ENCODE measurements around the gene CSTPP1.

The CSTPP1 gene

DNA sequence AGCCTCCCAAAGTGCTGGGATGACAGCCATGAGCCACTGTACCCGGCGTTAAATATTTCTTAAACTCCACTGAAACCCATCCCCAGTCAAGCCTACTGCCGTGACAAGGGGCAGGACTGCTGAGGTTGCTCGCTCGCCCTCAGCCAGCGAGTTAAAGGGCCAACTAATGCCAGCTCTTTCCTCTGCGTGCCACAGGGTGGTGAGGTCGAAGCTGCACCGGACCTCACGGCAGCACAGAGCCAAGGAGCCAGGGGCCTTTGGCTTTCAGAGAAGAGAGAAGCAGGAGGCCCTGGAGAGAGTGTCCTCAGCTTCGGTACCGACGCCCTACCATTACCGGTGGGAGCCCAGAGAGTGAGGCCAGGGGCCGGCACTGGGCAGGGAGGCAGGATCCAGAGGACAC is 227.3 kb downstream of the CSTPP1 start:
- Histone ChIP-seq H3K27me3 (ENCODE audit: low read depth, low read length) (no peaks in the 10 kb centered on the region), H3K4me1 (ENCODE audit: control insufficient read depth in 1 of 2, insufficient read depth in 2 of 2, low read length in 2 of 2) (peaks cover 0 to 23% of the 10 kb centered on the region in 2 donors), H3K4me3 (ENCODE audit: low read depth in 1 of 2, low read length in 2 of 2) (no peak overlapping the region), H3K9me3 (ENCODE audit: control insufficient read depth in 1 of 2, low read length in 2 of 2) (no peaks in the 10 kb centered on the region), H3K27ac (ENCODE audit: low read length) (no peak overlapping the region), H3K36me3 (ENCODE audit: control insufficient read depth in 1 of 2, insufficient read depth in 2 of 2, low read length in 2 of 2) (peaks cover 43 to 53% of the 10 kb centered on the region in 2 donors)

DNA sequence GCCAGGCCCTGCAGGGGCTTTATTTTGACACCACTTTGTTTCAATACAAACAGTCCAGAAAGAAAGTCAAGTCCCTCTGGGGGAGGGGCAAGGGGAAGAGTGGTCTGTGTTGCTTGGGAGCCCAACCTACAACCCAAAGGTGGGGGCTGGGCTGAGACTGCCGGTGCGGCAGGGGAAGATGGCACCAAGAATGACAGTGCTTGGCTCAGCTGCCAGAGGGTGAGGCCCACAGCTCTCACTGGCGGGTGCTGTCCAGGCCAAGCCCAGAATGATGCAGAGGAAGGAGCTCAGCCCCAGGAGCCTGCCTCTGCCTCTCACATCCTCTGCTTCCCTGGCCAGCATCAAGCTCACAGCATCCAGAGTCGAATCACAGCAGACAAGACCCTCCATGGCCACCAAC is 227.8 kb downstream of the CSTPP1 start:
- Histone ChIP-seq H3K4me3 (ENCODE audit: low read depth in 1 of 2, low read length in 2 of 2) (no peak overlapping the region), H3K36me3 (ENCODE audit: control insufficient read depth in 1 of 2, insufficient read depth in 2 of 2, low read length in 2 of 2) (peaks cover 43 to 53% of the 10 kb centered on the region in 2 donors), H3K27me3 (ENCODE audit: low read depth, low read length) (no peaks in the 10 kb centered on the region), H3K27ac (ENCODE audit: low read length) (no peak overlapping the region), H3K4me1 (ENCODE audit: control insufficient read depth in 1 of 2, insufficient read depth in 2 of 2, low read length in 2 of 2) (peaks cover 0 to 23% of the 10 kb centered on the region in 2 donors), H3K9me3 (ENCODE audit: control insufficient read depth in 1 of 2, low read length in 2 of 2) (no peaks in the 10 kb centered on the region)

DNA sequence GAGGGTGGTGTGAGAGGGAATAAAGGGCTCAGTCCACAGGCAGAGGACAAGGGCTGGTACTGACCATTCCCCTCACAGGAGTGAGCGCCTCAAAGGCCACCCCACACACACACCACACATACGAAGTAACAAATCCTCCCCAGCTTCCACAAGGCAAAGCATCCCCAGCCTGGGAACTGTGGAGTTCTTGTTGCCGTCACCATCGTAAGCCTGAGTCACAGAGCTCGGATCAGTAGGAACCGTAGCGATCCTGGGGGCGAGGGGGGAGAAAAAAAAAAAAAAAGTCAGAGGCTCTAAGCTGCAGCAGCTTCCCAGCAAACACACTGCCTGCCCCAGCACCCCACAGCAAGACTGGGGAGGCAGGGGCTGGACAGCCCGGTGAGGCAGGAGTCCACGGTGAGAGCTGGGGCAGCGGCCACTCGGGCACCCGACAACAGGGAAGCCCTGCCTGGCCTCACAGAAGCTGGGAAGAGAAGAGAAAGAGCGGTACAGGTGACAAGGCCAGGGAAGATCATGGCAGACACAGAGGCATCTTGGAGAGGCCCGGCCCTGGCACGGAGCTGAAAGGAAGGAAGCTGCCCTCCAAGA is 228.8 kb downstream of the CSTPP1 start:
- no peaks in the 10 kb centered on the region for H3K27me3 ChIP-seq (ENCODE audit: low read depth, low read length)
- peaks cover 43 to 56% of the 10 kb centered on the region in 2 donors for H3K36me3 ChIP-seq (ENCODE audit: control insufficient read depth in 1 of 2, insufficient read depth in 2 of 2, low read length in 2 of 2)
- no peaks in the 10 kb centered on the region for H3K9me3 ChIP-seq (ENCODE audit: control insufficient read depth in 1 of 2, low read length in 2 of 2)
- peaks cover 0 to 23% of the 10 kb centered on the region in 2 donors for H3K4me1 ChIP-seq (ENCODE audit: control insufficient read depth in 1 of 2, insufficient read depth in 2 of 2, low read length in 2 of 2)
- no peak overlapping the region for H3K4me3 ChIP-seq (ENCODE audit: low read depth in 1 of 2, low read length in 2 of 2)
- H3K27ac ChIP-seq (ENCODE audit: low read length): no peak overlapping the region

GRCh38 chr11:47166368-47166767 is 229.8 kb downstream of the CSTPP1 start:
- peaks cover 50 to 65% of the 10 kb centered on the region in 2 donors for H3K36me3 ChIP-seq (ENCODE audit: control insufficient read depth in 1 of 2, insufficient read depth in 2 of 2, low read length in 2 of 2)
- H3K27ac ChIP-seq (ENCODE audit: low read length): no peak overlapping the region
- H3K27me3 ChIP-seq (ENCODE audit: low read depth, low read length): no peaks in the 10 kb centered on the region
- H3K9me3 ChIP-seq (ENCODE audit: control insufficient read depth in 1 of 2, low read length in 2 of 2): no peaks in the 10 kb centered on the region
- peaks cover 0 to 21% of the 10 kb centered on the region in 2 donors for H3K4me1 ChIP-seq (ENCODE audit: control insufficient read depth in 1 of 2, insufficient read depth in 2 of 2, low read length in 2 of 2)
- no peak overlapping the region for H3K4me3 ChIP-seq (ENCODE audit: low read depth in 1 of 2, low read length in 2 of 2)

- no peak overlapping the region for H3K27ac ChIP-seq (ENCODE audit: low read length)
- H3K4me3 ChIP-seq (ENCODE audit: low read depth in 1 of 2, low read length in 2 of 2): no peak overlapping the region
- peaks cover 11 to 40% of the 10 kb centered on the region in 2 donors for H3K4me1 ChIP-seq (ENCODE audit: control insufficient read depth in 1 of 2, insufficient read depth in 2 of 2, low read length in 2 of 2)
- no peaks in the 10 kb centered on the region for H3K9me3 ChIP-seq (ENCODE audit: control insufficient read depth in 1 of 2, low read length in 2 of 2)
- H3K36me3 ChIP-seq (ENCODE audit: control insufficient read depth in 1 of 2, insufficient read depth in 2 of 2, low read length in 2 of 2): peaks cover 55 to 82% of the 10 kb centered on the region in 2 donors
- no peaks in the 10 kb centered on the region for H3K27me3 ChIP-seq (ENCODE audit: low read depth, low read length)
Observed at GRCh38 chr11:47171061-47171838, 234.7 kb downstream of the CSTPP1 start.

DNA sequence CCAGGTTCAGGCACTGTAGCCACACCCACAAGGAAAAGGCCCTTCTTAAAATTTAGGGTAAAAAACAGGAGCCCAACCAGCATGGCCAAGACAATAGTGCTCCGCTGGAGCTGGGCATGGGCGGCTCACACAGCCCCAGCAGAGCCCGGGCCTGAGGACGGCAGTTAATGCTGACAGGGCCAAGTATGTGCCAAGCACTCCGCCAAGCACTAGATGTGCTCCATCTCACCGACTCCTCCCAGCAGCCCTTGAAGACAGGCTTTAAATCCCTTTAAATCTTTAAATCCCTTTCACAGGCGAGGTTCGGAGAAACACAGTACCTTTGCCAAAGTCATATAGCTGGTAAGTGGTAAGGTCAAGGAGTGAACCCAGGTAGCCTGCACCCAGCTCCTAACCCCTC is 235.3 kb downstream of the CSTPP1 start:
- Histone ChIP-seq H3K4me3 (ENCODE audit: low read depth in 1 of 2, low read length in 2 of 2) (no peak overlapping the region), H3K36me3 (ENCODE audit: control insufficient read depth in 1 of 2, insufficient read depth in 2 of 2, low read length in 2 of 2) (peaks cover 49 to 80% of the 10 kb centered on the region in 2 donors), H3K27ac (ENCODE audit: low read length) (no peak overlapping the region), H3K27me3 (ENCODE audit: low read depth, low read length) (no peaks in the 10 kb centered on the region), H3K4me1 (ENCODE audit: control insufficient read depth in 1 of 2, insufficient read depth in 2 of 2, low read length in 2 of 2) (peaks cover 11 to 40% of the 10 kb centered on the region in 2 donors), H3K9me3 (ENCODE audit: control insufficient read depth in 1 of 2, low read length in 2 of 2) (no peaks in the 10 kb centered on the region)

GRCh38 chr11:47172740-47173336 is 236.3 kb downstream of the CSTPP1 start:
- H3K27ac ChIP-seq (ENCODE audit: low read length): no peak overlapping the region
- no peak overlapping the region for H3K4me3 ChIP-seq (ENCODE audit: low read depth in 1 of 2, low read length in 2 of 2)
- peaks cover 15 to 47% of the 10 kb centered on the region in 2 donors for H3K4me1 ChIP-seq (ENCODE audit: control insufficient read depth in 1 of 2, insufficient read depth in 2 of 2, low read length in 2 of 2)
- H3K9me3 ChIP-seq (ENCODE audit: control insufficient read depth in 1 of 2, low read length in 2 of 2): no peaks in the 10 kb centered on the region
- peaks cover 39 to 70% of the 10 kb centered on the region in 2 donors for H3K36me3 ChIP-seq (ENCODE audit: control insufficient read depth in 1 of 2, insufficient read depth in 2 of 2, low read length in 2 of 2)
- H3K27me3 ChIP-seq (ENCODE audit: low read depth, low read length): no peaks in the 10 kb centered on the region

DNA sequence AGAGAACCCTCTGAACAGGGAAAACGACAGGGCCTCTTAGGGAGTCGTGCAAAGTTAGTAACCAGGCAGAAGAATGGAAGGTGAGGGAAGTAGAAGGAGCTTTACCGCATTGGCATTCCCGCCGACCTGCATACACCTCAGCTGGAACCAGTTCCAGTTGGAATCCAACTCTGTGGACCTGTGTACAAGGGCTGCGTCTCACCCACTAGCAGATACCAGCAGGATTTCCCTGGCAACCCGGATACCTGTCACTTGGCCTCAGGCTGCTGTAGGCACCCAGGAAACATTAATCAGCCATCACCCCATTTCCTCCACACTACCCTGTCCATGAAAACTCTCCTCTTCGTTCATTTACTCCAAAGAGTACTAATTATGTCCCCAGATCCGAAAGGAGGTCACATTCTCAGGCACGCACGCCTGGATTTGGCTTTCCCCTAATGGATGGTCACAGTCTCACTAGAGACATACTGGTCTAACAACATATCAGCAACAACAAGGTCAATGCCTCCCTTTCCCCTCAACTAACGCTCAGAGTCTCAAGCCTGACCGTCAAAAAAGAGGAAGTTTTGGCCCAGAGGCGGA is 239.3 kb downstream of the CSTPP1 start:
- Histone ChIP-seq H3K4me3 (ENCODE audit: low read depth in 1 of 2, low read length in 2 of 2) (peak overlapping the region; percentile 80 to 100), H3K27ac (ENCODE audit: low read length) (peak overlapping the region; percentile 95), H3K36me3 (ENCODE audit: control insufficient read depth in 1 of 2, insufficient read depth in 2 of 2, low read length in 2 of 2) (peaks cover 38 to 67% of the 10 kb centered on the region in 2 donors), H3K9me3 (ENCODE audit: control insufficient read depth in 1 of 2, low read length in 2 of 2) (no peaks in the 10 kb centered on the region), H3K27me3 (ENCODE audit: low read depth, low read length) (no peaks in the 10 kb centered on the region), H3K4me1 (ENCODE audit: control insufficient read depth in 1 of 2, insufficient read depth in 2 of 2, low read length in 2 of 2) (peaks cover 17 to 53% of the 10 kb centered on the region in 2 donors)

GRCh38 chr11:47176328-47177228 is 240.0 kb downstream of the CSTPP1 start, which contains the start of gene ARFGAP2:
TSS of gene ARFGAP2 (minus strand) at chr11:47176879. CDS start at chr11:47176853, 26 bp downstream.
- no peaks in the 10 kb centered on the region for H3K9me3 ChIP-seq (ENCODE audit: control insufficient read depth in 1 of 2, low read length in 2 of 2)
- peaks cover 17 to 48% of the 10 kb centered on the region in 2 donors for H3K4me1 ChIP-seq (ENCODE audit: control insufficient read depth in 1 of 2, insufficient read depth in 2 of 2, low read length in 2 of 2)
- peak within 1 kb of the TSS; percentile 82 to 100 for H3K4me3 ChIP-seq (ENCODE audit: low read depth in 1 of 2, low read length in 2 of 2)
- no peaks in the 10 kb centered on the region for H3K27me3 ChIP-seq (ENCODE audit: low read depth, low read length)
- H3K27ac ChIP-seq (ENCODE audit: low read length): peak within 1 kb of the TSS; percentile 96
- H3K36me3 ChIP-seq (ENCODE audit: control insufficient read depth in 1 of 2, insufficient read depth in 2 of 2, low read length in 2 of 2): peaks cover 33 to 61% of the 10 kb centered on the region in 2 donors

DNA sequence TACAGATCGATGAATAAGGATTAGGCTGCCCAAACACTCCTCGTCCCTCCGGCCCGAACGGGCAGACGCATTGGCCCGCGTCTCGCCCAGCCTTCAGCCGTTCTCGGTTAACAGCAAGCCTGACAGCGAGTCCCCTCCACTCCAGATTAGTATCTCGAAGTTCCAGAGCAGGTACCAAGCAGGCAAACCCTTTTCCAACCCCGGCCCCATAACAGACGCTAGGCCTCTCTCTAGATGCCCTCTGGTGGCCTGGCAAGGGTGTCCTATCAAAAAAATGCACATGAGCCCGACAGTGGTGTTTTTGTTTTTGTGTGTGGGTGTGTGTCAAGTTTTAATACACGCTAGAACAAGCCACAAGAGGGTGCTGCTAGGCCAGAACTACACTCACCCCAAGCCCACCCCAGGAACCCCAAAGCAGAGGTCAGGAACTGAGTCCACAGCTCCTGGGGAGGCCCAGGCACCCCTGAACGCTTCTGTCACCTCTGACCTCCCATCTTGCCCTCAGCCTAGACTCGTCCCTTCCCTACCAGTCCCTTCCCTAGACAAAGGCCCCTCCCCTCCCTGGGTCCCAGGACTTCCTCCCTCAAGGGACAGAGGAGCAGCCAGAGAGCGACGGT is 240.8 kb downstream of the CSTPP1 start:
- Histone ChIP-seq H3K27ac (ENCODE audit: low read length) (peak overlapping the region; percentile 96), H3K4me3 (ENCODE audit: low read depth in 1 of 2, low read length in 2 of 2) (peak overlapping the region; percentile 82 to 100), H3K4me1 (ENCODE audit: control insufficient read depth in 1 of 2, insufficient read depth in 2 of 2, low read length in 2 of 2) (peaks cover 17 to 40% of the 10 kb centered on the region in 2 donors), H3K9me3 (ENCODE audit: control insufficient read depth in 1 of 2, low read length in 2 of 2) (no peaks in the 10 kb centered on the region), H3K36me3 (ENCODE audit: control insufficient read depth in 1 of 2, insufficient read depth in 2 of 2, low read length in 2 of 2) (peaks cover 28 to 53% of the 10 kb centered on the region in 2 donors), H3K27me3 (ENCODE audit: low read depth, low read length) (no peaks in the 10 kb centered on the region)

Data from muscle layer of duodenum (tissue), 2 donors.